Fibroblast of the conjunctiva (primary cell): ENCODE measurements around the gene SRC.

Source experiments
- DNase-seq: peaks from one replicate; pipeline ENCODE4 v3.0.0-alpha.2; 2010; ENCODE audit warnings: low read depth

Gene SRC

DNA sequence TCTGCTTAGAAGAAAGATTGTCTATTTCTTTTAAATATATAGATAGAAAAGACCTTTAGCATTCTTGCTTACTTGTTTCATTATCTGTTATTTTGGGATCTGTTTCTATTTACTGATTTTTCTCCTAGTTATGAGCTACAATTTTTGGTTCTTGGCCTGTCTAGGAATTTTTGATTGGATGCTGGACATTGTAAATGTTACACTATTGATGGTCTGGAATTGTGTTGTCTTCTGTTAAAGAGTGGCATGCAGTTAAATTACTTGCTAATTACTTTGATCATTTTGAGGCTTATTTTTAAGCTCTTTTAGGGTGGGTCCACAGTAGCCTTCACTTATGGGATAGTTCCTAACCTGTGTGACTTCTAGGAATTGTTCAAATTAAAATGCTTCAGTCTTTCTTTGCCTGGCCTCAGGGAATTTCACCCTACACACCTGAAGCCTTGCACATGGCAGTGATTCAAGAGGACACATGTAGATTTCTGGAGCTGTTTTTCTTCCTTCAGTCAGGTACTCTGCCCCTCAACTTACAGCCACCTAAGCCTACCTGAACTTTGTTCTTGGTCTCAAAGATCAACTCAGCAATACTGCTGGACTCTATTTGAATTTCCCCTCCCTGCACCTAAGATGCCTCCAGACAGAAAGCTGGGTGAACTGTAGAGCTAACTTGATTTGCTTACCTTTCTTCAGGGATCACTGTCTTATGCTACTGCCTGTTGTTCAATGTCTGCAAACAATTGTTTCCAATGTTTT lies 108.9 kb downstream of the SRC start:
- DNase-seq = no peak
